Activated CD4-positive, alpha-beta T cell treated with anti-CD3 and anti-CD28 coated beads for 24 hours (primary cell): ENCODE measurements around the gene KNSTRN.

Experiments used
- DNase-seq, 2 donors: peaks; one replicate each; pipeline ENCODE4 v3.0.0-alpha.2; 2020; ENCODE audit warnings: low read depth in 2 of 2

The KNSTRN gene

DNA sequence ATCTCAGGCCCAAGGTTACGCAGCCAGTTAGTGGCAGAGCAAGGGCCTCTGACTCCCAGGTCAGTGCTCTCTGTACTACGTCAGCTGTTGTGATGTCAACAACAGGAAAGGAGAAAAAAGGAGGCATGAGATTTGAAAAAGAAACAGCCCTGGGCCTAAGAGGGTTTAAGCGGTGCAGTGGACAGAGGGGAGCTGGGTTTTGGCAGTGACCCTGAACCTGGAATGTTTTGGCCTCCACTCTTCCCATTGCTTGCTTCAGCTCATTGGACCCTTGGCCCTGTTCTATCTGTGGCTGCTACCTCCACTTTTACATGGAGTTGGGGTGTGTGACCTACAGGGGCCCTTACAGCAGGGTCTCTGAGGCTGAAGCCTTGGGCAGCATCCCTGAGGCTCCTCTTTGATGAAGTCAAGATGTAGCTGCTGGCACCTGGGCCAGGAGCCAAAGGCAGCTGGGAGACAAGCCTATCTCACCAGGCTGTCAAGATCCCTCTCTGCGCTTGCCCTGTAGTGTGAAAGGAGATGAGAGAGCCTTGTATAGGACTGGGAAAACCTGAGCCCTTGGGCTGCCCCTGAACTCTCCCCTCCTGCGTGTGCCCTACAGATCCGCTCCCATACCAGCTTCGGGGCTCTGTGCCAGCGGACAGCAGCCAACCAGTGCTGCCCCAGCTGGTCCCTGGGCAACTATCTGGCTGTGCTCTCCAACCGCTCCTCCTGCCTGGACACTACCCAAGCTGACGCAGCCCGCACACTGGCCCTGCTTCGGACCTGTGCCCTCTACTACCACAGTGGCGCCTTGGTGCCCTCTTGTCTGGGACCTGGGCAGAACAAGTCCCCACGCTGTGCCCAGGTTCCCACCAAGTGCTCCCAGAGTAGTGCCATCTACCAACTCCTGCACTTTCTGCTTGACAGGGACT is 15.8 kb upstream of the KNSTRN start:
- no peak for DNase-seq

DNA sequence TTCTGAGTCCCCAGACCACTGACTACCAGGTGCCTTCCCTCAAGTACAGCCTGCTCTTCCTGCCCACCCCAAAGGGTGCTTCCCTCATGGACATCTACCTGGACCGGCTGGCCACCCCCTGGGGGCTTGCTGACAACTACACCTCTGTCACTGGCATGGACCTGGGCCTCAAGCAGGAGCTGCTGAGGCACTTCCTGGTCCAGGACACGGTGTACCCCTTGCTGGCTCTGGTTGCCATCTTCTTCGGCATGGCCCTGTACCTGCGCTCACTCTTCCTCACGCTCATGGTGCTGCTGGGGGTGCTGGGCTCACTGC is 15.2 kb upstream of the KNSTRN start:
- no peak for DNase-seq

DNA sequence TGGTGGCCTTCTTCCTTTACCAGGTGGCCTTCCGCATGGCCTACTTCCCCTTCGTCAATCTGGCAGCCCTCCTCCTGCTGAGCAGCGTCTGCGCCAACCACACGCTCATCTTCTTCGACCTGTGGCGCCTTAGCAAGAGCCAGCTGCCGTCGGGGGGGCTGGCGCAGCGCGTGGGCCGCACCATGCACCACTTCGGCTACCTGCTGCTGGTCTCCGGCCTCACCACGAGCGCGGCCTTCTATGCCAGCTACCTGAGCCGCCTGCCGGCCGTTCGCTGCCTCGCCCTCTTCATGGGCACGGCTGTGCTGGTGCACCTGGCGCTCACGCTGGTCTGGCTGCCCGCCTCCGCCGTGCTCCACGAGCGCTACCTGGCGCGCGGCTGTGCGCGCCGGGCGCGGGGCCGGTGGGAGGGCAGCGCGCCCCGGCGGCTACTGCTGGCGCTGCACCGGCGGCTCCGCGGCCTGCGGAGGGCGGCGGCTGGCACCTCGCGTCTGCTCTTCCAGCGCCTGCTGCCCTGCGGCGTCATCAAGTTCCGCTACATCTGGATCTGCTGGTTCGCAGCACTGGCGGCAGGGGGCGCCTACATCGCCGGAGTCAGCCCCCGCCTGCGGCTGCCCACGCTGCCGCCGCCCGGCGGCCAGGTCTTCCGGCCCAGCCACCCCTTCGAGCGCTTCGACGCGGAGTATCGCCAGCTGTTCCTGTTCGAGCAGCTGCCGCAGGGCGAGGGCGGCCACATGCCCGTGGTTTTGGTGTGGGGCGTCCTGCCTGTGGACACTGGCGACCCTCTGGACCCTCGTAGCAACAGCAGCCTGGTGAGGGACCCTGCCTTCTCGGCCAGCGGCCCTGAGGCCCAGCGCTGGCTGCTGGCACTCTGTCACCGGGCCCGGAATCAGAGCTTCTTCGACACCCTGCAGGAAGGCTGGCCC is 14.6 kb upstream of the KNSTRN start:
- DNase-seq = peak; percentile 73

DNA sequence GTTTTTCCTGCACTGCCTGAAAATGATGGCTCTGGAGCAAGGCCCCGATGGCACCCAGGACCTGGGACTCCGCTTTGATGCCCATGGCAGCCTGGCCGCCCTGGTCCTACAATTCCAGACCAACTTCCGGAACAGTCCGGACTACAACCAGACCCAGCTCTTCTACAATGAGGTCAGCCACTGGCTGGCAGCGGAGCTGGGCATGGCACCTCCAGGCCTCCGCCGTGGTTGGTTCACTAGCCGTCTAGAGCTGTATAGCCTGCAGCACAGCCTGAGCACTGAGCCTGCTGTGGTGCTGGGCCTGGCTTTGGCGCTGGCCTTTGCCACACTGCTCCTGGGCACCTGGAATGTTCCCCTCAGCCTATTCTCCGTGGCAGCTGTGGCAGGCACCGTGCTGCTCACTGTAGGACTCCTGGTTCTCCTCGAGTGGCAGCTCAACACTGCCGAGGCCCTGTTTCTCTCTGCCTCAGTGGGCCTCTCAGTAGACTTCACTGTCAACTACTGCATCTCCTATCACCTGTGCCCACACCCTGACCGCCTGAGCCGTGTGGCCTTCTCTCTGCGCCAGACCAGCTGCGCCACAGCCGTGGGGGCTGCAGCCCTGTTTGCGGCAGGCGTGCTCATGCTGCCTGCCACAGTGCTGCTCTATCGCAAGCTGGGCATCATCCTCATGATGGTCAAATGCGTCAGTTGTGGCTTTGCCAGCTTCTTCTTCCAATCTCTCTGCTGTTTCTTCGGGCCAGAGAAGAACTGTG is 13.6 kb upstream of the KNSTRN start:
- no peak for DNase-seq

DNA sequence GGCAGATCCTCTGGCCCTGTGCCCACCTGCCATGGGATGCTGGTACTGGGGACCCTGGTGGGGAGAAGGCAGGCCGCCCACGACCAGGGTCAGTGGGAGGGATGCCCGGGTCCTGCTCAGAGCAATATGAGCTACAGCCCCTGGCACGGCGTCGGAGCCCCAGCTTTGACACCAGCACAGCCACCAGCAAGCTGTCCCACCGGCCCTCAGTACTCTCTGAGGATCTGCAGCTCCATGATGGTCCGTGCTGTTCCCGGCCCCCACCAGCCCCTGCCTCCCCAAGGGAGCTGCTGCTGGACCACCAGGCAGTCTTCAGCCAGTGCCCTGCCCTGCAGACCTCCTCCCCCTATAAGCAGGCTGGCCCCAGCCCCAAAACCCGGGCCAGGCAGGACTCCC is 13.0 kb upstream of the KNSTRN start:
- no peak for DNase-seq

DNA sequence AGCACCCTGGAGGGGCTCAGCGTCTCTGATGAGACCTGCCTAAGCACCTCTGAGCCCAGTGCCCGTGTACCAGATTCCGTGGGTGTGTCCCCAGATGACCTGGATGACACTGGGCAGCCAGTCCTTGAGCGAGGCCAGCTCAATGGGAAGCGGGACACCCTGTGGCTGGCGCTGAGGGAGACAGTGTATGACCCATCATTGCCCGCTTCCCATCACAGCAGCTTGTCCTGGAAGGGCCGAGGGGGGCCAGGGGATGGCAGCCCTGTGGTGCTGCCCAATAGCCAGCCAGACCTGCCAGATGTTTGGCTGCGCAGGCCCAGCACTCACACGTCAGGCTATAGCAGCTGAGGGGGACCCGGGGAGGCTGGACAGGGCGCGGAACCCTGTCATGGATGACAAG is 12.6 kb upstream of the KNSTRN start:
- no peak for DNase-seq

DNA sequence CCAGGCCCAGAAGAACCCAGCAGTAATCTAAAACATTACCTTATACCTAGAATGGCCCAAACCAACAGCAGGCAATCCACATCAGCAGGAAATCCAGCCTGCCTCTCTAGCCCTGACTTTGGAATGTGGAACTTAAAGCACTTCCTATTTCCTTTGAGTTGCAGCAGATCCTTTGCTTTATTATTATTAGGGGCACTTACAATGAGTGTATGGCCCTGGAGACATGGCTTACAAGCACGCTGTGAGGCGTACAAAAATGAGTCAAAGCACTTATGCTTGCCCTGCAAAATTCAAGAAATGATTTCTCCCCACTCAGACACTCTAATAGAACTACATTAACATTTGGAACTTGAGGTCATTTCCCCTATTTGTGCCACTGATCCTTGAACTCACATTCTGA is 9.5 kb upstream of the KNSTRN start:
- DNase-seq = no peak

DNA sequence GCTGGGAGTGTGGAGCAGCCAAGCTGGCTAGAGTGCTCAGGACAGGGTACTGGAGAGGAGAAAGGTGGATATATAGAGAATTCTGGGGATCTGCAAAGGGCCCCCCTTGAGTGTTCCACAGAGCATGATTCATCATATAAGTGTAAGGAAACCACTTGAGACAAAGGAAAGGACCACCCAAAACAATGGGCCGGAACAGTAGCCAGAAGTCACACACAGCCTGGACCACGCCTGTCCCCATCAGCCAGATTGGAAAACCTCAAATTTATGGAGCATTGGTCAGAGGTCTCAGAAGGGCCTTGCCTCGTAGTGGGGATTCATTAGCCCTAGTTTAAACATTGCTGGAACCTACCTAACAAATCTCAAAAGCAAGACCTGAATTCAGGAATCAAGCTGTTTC is 4.9 kb upstream of the KNSTRN start:
- DNase-seq = no peak

DNA sequence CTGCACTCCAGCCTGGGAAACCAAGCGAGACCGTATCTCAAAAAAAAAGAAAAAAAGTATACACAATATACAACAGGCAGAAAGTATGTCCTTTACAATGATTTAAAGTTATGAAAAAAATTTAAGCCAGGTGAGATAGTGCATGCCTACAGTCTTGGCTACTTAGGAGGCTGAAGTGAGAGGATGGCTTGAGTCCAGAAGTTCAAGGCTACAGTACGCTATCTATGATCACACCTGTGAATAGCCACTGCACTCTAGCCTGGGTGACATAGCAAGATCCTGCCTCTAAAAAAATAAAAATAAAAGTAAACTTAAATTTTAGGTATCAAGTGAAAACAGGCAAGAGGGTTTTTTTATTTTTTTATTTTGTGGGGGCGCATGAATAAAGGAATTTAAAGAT is 3.1 kb upstream of the KNSTRN start:
- no peak for DNase-seq

DNA sequence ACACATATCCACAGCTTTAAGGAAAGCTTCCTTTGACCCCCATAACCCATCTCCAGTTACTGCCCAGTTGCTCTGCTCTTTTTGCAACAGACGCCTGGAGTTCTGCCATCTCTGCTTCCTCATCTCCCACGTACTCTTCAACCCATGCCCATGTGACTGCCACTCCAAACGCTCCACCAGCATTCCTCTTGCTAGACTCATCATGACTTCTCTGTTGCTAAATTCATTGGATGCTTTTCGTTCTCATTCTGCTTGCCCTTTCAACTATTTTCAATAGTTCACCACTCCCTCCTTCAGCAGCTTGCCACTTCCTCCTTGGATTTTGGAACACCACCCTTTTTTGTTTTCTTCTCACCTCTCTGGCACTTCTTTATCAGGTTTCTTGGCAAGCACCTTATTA is 2.7 kb upstream of the KNSTRN start:
- DNase-seq = no peak

DNA sequence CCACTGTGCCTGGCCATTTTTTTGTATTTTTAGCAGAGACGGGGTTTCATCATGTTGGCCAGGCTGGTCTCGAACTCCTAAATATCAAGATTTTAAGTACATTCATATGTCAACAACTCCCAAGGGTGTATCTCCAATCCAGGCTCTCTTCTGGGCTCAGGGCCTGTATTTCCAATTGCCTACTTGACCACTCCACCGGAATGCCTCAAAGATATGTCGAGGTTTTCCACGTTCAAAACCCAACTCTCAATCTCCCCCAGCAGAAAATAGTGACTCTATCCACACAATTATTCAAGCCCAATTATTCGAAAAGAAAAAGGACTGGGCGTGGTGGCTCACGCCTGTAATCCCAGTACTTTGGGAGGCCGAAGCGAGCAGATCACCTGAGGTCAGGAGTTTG is 1.9 kb upstream of the KNSTRN start:
- DNase-seq = no peak

DNA sequence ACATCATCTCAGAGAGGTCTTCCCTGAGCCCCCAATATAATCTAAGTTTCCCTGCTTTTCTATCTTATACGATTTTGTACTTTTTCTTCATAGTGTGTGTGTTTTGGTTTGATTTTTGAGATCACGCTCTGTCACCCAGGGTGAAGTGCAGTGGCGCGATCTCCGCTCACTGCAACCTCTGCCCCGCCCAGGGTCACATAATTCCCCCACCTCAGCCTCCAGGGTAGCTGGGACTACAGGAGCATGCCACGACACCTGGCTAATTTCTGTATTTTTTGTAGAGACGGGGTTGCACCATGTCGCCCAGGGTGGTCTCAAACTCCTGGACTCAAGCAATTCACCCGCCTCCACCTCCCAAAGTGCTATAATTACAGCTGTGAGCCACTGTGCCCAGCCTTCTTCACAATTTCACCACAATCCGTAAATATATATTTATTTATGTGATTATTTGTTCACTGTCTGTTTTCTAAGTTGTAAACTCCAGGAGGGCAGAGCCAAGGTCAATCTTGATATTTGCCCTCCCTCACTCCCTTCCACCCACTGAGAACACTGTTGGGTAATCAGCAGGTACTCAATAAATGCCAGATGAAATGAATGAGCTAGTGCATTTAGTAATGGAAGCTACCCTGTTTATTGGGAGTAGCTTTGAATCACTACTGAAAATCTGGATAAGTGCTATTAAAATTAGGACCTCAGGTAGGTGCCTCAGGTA is 547 bp upstream of the KNSTRN start:
- no peak for DNase-seq

DNA sequence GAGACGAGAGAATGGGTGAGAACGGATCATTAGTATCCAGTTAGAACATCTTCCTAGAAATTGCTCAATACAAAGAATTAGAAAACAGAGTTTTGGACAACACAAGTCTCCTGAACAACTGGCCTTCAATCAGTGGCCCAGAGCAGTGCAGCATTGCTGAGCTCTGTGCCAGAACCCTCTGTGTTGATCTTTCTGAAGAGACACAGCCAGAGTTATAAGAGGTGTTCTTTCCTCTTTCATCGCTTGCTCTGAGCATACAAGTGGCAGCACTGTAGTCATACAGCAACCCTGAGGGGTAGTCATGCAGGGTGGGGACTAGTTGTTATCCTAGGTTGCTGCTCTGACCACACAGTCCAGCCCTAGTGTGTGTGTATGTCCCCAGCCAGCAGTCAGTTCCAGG is 4.0 kb downstream of the KNSTRN start:
- DNase-seq = no peak

DNA sequence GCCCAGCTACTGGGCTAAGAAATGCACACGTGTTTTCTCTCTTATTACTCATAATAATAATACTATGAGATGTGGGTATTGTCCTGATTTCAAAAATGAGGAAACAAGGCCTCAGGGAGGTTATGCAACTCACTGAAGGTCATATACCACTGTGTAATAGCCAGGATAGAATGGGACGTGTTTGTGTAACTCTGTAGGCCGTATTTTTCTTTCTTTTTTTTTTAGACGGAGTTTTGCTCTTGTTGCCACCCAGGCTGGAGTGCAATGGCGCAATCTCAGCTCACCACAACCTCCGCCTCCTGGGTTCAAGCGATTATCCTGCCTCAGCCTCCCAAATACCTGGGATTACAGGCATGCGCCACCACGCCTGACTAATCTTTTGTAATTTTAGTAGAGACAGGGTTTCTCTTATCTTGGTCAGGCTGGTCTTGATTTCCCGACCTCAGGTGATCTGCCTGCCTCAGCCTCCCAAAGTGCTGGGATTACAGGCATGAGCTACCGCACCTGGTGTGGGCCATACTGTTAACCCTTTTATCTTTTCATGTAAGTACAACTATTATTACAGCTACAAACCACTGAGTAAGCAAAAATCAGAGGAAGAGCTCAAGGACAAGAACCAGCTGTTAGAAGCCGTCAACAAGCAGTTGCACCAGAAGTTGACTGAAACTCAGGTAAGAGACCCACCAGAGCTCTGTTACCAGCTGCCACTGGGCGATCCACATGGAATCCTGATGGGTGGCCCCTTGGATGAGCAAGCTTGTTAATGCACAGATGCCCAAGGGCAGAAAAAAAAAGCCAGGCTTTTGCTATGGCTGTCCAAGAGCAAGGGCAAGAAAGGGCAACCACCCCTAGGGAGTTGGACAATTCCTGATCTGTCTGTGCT is 6.7 kb downstream of the KNSTRN start:
- DNase-seq = no peak

DNA sequence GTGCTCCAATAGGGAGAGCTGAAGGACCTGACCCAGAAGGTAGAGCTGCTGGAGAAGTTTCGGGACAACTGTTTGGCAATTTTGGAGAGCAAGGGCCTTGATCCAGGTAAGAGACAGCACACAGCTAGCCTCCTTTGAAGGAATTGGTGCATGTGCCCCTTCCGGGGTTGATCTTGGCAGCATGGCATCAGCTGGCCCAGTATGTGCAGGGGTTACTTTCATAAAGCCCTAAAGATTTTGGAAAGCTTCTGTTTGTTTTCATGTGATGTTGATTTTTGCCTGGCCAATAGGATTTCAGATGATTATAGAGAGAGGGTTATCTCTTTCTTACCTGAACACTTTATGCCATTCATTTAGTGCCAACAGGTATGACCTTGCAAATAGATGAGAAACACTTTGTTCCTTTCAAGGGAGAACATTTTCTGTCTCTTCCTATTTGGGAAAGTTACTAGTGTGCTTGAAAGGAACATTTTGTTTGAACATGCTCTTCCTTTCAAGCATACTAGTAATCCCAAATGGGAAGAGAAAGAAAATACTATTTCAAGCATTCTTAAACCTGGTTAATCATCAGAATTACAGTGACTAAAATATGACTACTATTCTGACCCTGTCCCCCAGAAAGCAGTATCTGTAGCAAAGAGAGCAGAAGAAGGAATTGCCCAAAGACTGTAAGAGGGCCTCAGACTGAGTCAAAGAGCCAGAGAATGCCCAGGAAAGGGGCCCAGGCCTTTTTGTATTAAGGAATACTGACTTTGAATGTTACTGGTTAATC is 7.5 kb downstream of the KNSTRN start:
- DNase-seq = no peak

DNA sequence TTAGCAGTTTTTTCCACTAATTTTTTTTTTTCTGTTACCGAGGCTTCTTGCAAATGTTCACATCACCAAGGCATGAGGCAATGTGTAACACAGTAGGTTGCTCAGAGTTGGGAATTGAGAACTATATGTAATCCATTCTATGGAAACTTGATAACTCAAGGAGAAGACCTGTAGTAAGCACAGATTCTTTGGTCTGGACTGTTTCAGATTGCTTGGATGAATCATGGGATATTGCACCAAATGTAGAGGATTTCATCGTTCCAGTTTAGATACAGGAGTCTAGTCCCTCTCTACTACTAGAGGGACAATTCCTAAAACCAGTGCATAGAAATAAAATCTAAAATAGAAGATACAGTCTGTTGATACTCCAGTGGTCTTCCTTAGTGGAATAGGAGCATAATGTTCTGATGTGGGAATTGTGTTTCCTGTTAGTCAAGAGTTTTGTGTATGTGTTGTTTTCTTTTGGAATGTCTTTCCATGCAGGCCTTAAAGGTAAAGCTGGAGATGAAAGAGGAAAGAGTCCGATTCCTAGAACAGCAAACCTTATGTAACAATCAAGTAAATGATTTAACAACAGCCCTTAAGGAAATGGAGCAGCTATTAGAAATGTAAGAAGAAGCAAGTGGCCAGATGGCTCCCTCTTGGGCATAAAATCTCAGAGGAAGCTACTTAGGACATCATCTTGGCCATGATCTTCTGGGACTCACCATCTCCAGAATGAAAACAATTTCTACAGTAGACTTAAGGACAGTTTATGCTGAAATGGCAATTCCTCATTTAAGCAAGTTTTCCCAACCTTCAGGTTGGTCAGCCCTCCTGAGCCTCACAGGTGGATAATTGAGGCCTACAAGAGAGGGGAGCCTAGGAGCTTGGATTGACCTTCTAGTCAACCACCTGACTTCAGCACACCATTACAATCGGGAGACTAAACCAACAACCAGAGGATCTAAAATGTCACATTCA is 10.7 kb downstream of the KNSTRN start:
- DNase-seq = no peak

DNA sequence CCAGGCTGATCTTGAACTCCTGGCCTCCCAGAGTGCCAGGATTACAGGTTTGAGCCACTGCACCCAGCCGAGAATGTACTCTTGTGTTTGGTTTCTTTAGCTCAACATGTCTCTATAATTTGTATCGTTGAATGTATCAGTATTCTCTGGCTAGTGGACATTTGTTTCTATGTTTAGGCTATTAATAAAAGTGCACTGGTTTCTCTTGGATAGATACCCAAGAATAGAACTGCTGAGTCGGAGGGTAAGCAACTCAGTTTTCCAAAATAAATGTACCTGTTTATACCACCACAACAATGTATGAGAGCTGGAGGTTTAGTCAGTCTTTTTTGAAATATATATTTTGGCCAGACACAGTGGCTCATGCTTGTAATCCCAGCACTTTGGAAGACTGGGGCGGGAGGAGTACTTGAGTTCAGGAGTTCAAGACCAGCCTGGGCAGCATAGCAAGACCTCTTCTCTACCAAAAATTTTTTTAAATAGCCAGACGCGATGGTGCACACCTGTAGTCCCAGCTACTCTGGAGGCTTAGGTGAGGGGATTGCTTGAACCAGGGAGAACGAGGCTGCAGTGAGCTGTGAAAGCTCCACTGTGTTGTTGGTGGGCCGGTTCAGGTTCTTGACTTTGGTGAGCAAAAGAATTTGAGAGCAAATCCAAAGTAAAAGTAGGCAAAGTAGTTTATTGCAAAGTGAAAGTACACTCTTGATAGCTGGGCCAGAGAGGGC is 15.3 kb downstream of the KNSTRN start:
- DNase-seq = no peak

DNA sequence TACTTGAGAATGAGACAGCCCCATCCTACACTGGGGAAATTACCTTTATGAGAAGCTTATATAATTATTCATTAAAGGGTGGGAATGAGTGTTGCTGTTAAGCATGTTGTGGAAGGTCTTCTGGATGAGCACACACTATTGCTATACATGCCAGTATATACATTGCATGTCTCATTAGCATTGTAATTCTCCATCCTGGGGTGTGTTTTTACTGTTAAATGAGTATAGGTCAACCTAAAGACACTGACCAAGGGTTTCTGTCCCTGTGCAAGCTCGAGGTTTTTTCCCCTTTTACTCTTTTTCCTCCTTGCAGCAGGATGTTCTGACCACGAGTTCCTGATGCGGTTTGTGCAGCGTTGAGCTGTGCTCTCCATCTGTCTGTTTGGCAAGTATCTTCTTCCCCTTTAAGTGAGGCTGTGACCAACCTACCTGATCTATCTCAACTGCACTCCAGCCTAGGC is 15.9 kb downstream of the KNSTRN start:
- no peak for DNase-seq
